LHCN-M2 (cell line): ENCODE measurements around the gene AFF1. TPM values are rescaled to one million over a fixed set of nuclear protein-coding genes. Genes with fewer than 3 reads are reported as not detected.

Experiments
- DNase-seq: peaks from one replicate; pipeline ENCODE4 v3.0.0-alpha.2; 2012; ENCODE audit warnings: low read depth
- polyA plus RNA-seq: library from polyadenylated mRNA; unstranded; fragments of >200 nt; gene quantifications from one replicate; pipeline ENCODE4 v1.2.1, GENCODE V29; 2012; ENCODE audit warnings: missing spikeins
- total RNA-seq: library from RNA; depleted of rRNA; stranded (reverse); fragments of >200 nt; gene quantifications from 2 replicates; pipeline ENCODE4 v1.2.3, GENCODE V29; 2014; rRNA removed

AFF1 gene, protein sequence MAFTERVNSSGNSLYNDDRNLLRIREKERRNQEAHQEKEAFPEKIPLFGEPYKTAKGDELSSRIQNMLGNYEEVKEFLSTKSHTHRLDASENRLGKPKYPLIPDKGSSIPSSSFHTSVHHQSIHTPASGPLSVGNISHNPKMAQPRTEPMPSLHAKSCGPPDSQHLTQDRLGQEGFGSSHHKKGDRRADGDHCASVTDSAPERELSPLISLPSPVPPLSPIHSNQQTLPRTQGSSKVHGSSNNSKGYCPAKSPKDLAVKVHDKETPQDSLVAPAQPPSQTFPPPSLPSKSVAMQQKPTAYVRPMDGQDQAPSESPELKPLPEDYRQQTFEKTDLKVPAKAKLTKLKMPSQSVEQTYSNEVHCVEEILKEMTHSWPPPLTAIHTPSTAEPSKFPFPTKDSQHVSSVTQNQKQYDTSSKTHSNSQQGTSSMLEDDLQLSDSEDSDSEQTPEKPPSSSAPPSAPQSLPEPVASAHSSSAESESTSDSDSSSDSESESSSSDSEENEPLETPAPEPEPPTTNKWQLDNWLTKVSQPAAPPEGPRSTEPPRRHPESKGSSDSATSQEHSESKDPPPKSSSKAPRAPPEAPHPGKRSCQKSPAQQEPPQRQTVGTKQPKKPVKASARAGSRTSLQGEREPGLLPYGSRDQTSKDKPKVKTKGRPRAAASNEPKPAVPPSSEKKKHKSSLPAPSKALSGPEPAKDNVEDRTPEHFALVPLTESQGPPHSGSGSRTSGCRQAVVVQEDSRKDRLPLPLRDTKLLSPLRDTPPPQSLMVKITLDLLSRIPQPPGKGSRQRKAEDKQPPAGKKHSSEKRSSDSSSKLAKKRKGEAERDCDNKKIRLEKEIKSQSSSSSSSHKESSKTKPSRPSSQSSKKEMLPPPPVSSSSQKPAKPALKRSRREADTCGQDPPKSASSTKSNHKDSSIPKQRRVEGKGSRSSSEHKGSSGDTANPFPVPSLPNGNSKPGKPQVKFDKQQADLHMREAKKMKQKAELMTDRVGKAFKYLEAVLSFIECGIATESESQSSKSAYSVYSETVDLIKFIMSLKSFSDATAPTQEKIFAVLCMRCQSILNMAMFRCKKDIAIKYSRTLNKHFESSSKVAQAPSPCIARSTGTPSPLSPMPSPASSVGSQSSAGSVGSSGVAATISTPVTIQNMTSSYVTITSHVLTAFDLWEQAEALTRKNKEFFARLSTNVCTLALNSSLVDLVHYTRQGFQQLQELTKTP
- total RNA-seq: 3.8 and 7.1 TPM in 2 replicates
- polyA plus RNA-seq: 1.8 TPM

- DNase-seq: peak; percentile 89
These were observed at the start of gene AFF1 for GRCh38 chr4:86934771-86935565. Gene AFF1, plus strand, starts transcription at chr4:86935011. Its CDS starts 13,523 bp downstream, at chr4:86948534.

GRCh38 chr4:86890790-86891189 is 44.0 kb upstream of the AFF1 start:
- DNase-seq: no peak

DNA sequence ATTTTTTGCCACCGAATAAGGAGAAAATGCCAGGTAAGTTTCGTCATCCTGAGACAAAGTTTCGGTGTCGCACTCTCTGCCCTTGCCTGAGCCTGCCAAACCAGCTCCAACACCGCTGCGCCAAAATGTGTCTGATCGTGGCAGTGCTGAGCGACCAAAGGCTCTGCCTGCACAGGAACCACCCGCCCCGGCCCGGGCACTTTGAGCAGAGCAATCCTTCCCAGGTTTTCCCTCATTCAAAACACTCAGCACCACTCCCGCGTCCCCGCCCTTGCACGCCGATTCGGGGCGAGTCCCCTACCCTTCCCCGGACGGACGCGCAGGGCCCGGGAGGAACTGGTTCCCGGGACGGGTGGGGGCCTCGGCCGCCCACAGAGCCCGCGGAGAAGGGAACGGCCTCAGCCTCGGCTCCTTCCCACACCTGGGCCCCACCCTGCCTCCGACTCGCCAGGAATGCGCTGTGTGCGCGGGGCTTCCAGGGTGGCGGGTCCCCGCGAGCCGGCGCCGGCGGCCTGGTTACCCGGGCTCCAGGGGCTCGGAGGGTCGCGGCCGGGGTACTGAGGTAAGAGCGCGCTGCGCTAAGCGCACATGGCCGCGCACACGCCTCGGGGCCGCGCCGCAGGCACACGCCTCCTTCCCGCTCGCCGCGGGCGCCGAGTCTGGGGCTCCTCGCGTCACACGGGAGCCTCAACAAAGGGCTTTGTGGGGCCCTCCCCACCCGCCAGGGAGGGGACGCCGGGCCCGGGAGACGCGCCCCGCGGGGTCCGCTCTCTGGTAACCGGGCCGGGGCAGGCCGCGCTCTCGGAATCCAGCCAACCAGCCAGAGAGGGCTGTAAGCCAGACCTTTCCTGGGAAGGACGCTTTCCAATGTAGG is 42.8 kb upstream of the AFF1 start, which contains the start of gene C4orf36:
C4orf36 (minus strand) TSS at position 661 of the 874 bp plus-strand sequence. CDS start 902 bp downstream, outside the sequence.
- no peak for DNase-seq

- no peak for DNase-seq
These were observed 42.2 kb upstream of the AFF1 start for GRCh38 chr4:86892636-86892960.

GRCh38 chr4:86893136-86893535 is 41.7 kb upstream of the AFF1 start:
- DNase-seq: no peak

GRCh38 chr4:86894455-86894854 is 40.4 kb upstream of the AFF1 start:
- DNase-seq: no peak

- peak; percentile 52 for DNase-seq
These were observed 38.9 kb upstream of the AFF1 start for GRCh38 chr4:86895692-86896488.

DNA sequence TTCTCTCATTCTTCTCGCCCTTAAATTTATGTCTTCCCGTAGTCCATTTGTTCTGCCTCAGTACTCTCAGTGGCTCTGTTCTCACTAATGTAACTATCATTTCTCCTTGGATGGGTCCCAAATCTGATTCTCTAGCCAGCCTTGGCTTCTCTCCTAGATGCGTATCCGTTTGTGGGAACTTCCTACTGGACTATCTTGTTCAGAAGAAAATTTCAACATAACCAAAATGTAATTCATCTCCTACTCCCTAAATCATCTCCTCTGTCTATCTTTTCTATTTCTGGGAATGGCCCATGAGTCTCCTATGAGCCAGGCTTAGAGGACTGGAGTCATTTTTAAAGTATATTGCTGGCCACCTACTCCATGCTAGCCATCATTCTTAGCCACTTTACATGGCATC is 38.2 kb upstream of the AFF1 start:
- no peak for DNase-seq

- no peak for DNase-seq
These were observed 36.2 kb upstream of the AFF1 start for GRCh38 chr4:86898562-86898961.

- no peak for DNase-seq
These were observed 32.9 kb upstream of the AFF1 start for GRCh38 chr4:86901864-86902263.

DNA sequence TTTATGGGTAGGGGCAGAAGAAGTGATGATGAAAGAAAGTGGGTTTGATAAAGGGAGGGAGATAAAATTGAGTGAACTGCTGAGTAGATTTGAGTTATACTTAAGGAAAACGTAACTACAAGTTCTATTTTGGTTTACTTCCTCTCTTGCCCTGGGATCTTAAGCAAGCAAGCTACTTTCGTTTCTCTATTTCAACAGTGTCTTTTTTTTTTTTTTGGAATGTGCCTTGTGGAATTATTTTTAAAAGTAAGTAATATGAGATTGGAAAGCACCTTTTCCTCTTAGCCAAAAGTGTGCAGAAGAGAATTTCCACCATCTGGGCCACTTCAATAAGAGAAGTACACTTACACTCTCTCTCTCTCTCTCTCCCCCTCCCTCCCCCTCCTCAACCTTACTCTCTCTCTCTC is 26.6 kb upstream of the AFF1 start:
- DNase-seq: no peak

DNA sequence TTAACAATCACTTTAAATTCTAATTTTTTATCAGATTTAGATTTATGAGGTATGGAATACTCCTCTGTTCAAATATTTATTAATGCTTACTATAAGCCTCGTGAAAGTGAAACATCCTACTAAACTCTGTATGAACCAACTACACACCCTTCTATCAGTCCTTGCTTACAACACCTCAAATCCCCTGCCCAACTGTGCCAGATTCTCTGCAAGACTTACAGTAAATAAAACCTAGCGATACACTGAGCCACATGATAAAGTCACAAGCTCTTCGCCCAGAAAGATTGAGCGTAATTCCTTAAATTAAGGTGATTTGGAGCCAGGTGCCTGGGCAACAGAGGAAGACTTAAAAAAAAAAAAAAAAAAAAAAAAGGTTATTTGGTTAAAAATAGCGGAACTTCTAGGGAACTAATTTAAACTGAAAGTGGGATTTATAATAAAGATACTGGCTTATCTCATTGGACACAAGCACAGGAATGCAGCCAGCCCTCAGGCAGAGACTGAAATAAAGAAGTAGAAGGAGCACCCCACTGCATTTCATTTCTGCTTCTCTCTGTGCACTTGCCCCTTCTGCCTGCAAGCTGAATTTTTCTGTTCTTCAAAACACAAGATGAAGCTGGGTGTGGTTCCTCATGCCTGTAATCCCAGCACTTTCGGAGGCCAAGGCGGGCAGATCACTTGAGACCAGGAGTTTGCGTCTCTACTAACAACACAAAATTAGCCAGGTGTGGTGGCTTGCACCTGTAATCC is 25.1 kb upstream of the AFF1 start:
- DNase-seq: no peak

GRCh38 chr4:86910369-86910768 is 24.4 kb upstream of the AFF1 start:
- DNase-seq: no peak

- no peak for DNase-seq
These were observed 23.8 kb upstream of the AFF1 start for GRCh38 chr4:86910820-86911684.

- DNase-seq: no peak
These were observed 18.4 kb upstream of the AFF1 start for GRCh38 chr4:86916392-86916791.

DNA sequence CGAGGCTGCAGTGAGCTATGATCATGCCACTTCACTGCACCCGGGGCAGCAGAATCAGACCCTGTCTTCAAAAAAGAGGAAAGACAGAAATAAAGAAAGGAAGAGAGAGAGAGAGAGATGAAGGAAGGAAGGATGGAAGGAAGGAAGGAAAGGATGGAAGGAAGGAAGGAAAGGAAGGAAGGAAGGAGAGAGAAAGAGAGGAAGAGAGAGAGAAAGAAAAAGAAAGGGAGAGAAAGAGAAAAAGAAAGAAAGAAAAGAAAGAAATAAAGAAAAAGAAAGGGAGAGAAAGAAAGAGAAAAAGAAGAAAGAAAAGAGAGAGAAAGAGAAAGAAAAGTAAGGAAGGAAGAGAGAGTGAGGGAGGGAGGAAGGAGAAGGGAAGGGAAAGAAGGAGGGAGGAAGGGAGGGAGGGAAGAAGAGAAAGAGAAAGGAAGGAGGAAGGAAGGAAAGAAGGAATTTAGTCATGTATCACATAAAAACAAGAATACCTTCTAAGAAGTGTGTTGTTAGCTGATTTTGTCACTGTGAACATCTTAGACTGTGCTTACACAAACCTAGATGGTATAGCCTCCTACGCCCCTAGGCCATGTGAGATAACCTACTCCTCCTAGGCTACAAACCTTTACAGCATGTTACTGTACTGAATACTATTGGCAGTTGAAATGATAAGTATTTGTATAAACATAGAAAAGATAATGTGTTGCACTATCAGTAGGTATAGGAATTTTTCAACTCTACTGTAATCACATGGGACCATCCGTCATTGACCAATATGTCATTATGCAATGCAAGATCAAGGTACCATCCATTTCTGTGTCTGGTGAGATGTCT is 17.4 kb upstream of the AFF1 start:
- no peak for DNase-seq
